Osteoblast (primary cell): ENCODE data around the gene RAB8B. TPM values are rescaled to one million over a fixed set of nuclear protein-coding genes. Genes with fewer than 3 reads are reported as not detected.
A peak's percentile ranks its signal among the peaks of the same experiment; 100 is the strongest.

Experiments
- DNase-seq: peaks from one replicate; pipeline ENCODE4 v3.0.0; 2011; ENCODE audit warnings: low spot score, mixed read lengths; ENCODE audit not compliant: insufficient read length; ENCODE audit errors: missing footprints
- H2AFZ ChIP-seq: 2 replicates; pipeline ENCODE4 v1.6.0; 2011; ENCODE audit warnings: mild to moderate bottlenecking, low read length
- H3K27ac ChIP-seq: 2 replicates; pipeline ENCODE4 v1.5.1; 2011; ENCODE audit warnings: mild to moderate bottlenecking, low read depth, low read length, moderate library complexity
- H3K27me3 ChIP-seq: 2 replicates; pipeline ENCODE4 v1.6.0; 2012; ENCODE audit warnings: mild to moderate bottlenecking, control low read depth, inconsistent platforms, low read length, moderate library complexity; ENCODE audit not compliant: insufficient read depth
- H3K36me3 ChIP-seq: 2 replicates; pipeline ENCODE4 v1.5.1; 2011; ENCODE audit warnings: mild to moderate bottlenecking, low read length, control low read depth, moderate library complexity; ENCODE audit not compliant: insufficient read depth
- H3K4me1 ChIP-seq: 2 replicates; pipeline ENCODE4 v1.5.1; 2011; ENCODE audit warnings: mild to moderate bottlenecking, low read length, control low read depth, moderate library complexity; ENCODE audit not compliant: insufficient read depth
- H3K4me2 ChIP-seq: 2 replicates; pipeline ENCODE4 v1.6.0; 2011; ENCODE audit warnings: mild to moderate bottlenecking, low read length; ENCODE audit not compliant: insufficient read depth
- H3K4me3 ChIP-seq: fragments of 200-600 bp; sonication (generic); 3 replicates; pipeline ENCODE4 v1.5.1; 2012; ENCODE audit warnings: mild to moderate bottlenecking, low read length, inconsistent platforms; ENCODE audit not compliant: insufficient read depth
- H3K79me2 ChIP-seq: 2 replicates; pipeline ENCODE4 v1.6.0; 2012; ENCODE audit warnings: mild to moderate bottlenecking, low read length, control low read depth, inconsistent platforms; ENCODE audit not compliant: insufficient read depth
- H3K9me3 ChIP-seq: 2 replicates; pipeline ENCODE4 v1.5.1; 2011; ENCODE audit warnings: low read depth, low read length, control low read depth
- H4K20me1 ChIP-seq: 2 replicates; pipeline ENCODE4 v1.6.0; 2012; ENCODE audit warnings: mild to moderate bottlenecking, low read length, control low read depth; ENCODE audit not compliant: insufficient read depth
- total RNA-seq: library from RNA; depleted of rRNA; stranded (reverse); fragments of >200 nt; gene quantifications from 2 replicates; pipeline ENCODE4 v1.2.3, GENCODE V29; 2012
- TF ChIP-seq, protein P1 (sequence below): IDR thresholded peaks from 2 replicates; pipeline ENCODE4 v1.5.1; 2011; ENCODE audit warnings: mild to moderate bottlenecking, low read depth, low read length, moderate library complexity; ENCODE audit errors: extremely low read depth

RAB8B gene
- total RNA-seq, 1 donor: 57.5 TPM

DNA sequence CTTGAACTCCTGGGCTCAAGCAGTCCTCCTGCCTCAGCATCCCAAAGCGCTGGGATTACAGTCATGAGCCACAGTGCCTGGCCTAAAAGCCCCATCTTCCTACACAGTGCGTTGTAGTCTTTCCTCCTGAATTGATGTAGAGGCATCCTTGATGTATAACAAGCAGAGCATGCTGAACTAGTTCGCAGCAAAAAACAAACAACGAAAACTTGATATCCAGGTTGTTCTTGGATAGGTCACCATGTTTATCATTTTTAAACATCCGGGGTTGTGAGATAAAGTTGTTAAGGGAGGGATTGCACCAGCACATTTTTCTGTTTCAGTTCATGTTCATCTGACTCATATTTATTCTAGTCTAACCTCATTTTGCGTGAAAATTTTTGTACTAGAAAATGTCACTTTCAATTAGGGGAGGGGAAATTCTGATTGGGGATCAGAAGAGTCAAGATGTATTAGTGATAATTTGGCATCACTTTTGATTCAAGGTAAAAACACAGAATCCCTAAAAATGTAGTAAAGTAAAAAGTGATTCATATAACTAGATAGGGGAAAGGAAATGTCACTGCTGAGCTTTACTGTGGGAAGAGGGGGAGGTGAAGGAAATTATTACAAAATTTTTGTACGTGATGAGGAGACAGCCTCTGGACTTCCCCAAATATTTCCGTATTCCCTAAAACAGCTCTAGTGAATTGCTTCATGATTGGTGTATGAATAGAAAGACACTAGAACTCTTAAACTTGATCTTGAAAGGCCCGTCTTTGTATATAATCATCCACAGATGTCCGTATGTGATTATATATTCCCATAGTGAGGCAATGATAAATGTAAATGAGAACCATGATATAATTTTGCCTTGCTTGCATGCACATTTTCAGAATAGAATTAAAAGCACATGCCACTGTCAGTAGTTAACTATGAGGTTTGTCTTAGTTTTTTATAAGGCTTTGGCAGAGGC lies 22.9 kb downstream of the RAB8B start:
- Histone ChIP-seq H3K4me1 (peaks cover 30% of the 10 kb centered on the region), H3K79me2 (peaks cover 72% of the 10 kb centered on the region), H3K4me3 (no peak overlapping the region), H3K9me3 (no peaks in the 10 kb centered on the region), H3K4me2 (peak overlapping the region; percentile 59), H3K36me3 (no peaks in the 10 kb centered on the region), H2AFZ (no peak overlapping the region), H4K20me1 (no peaks in the 10 kb centered on the region), H3K27ac (peak overlapping the region; percentile 92), H3K27me3 (no peaks in the 10 kb centered on the region)
- no peak for DNase-seq
- TF ChIP-seq, protein P1, sequence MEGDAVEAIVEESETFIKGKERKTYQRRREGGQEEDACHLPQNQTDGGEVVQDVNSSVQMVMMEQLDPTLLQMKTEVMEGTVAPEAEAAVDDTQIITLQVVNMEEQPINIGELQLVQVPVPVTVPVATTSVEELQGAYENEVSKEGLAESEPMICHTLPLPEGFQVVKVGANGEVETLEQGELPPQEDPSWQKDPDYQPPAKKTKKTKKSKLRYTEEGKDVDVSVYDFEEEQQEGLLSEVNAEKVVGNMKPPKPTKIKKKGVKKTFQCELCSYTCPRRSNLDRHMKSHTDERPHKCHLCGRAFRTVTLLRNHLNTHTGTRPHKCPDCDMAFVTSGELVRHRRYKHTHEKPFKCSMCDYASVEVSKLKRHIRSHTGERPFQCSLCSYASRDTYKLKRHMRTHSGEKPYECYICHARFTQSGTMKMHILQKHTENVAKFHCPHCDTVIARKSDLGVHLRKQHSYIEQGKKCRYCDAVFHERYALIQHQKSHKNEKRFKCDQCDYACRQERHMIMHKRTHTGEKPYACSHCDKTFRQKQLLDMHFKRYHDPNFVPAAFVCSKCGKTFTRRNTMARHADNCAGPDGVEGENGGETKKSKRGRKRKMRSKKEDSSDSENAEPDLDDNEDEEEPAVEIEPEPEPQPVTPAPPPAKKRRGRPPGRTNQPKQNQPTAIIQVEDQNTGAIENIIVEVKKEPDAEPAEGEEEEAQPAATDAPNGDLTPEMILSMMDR: no peak

DNA sequence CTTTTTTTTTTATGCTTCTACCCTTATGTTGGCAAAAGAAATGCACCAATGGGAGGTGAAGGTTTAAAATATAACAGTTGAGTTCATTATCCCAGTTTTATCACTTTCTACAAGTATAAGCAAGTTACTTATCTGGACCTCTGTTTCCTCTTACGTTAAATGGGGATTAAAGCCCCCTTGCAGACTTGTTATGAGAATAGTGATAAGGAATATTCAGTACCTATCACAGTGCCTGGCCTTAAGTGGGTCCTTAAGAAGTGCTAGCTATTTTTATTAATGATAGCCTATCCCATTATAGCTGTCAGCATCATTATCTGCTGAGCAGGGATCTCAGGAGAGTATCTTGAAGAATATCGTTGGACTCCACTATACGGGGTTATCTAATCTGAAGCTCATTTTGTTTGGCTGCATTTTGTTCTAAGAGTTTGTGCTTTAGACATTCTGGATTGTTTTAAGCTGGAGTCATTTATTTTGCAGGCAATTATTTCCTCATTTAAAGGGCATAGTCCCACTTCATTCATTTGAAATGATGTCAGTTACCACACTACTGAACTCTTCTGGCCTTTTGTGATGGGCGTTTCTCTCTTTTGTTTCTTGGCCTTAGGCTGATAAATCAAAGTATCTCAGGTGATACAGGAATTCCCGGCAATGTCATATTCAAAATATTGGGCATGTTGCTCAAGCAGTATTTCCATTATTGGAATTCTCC lies 28.8 kb downstream of the RAB8B start:
- no peaks in the 10 kb centered on the region for H3K36me3 ChIP-seq
- no peak overlapping the region for H2AFZ ChIP-seq
- H3K4me1 ChIP-seq: peaks cover 35% of the 10 kb centered on the region
- H3K9me3 ChIP-seq: no peaks in the 10 kb centered on the region
- TF ChIP-seq, protein P1: no peak
- DNase-seq: no peak
- H3K79me2 ChIP-seq: peaks cover 72% of the 10 kb centered on the region
- H4K20me1 ChIP-seq: no peaks in the 10 kb centered on the region
- peak overlapping the region; percentile 75 for H3K27ac ChIP-seq
- H3K27me3 ChIP-seq: no peaks in the 10 kb centered on the region
- H3K4me3 ChIP-seq: no peak overlapping the region
- peak overlapping the region; percentile 62 for H3K4me2 ChIP-seq

DNA sequence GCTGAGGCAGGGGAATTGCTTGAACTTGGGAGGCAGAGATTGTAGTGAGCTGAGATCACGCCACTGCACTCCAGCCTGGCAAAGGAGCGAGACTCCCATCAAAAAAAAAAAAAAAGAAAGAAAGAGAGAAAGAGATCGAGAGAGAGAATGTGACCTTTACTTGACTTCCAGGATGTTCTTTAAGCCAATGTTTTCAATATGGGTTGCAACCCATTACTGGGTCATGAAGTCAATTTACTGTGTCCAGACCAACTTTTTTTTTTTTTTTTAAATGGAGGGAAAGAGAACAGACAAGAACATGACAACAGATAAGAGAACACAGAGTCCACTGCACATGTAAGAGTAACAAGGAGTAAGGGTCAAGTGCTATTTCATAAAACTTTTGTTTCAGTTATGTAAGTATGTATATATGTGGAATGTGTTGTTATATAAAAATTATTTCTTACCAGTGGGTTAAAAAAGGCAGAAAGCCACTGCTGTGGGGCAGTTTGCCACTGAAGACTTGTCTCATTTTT lies 29.8 kb downstream of the RAB8B start:
- no peak overlapping the region for H2AFZ ChIP-seq
- no peak overlapping the region for H3K4me2 ChIP-seq
- H3K9me3 ChIP-seq: no peaks in the 10 kb centered on the region
- H3K27ac ChIP-seq: peak overlapping the region; percentile 75
- H4K20me1 ChIP-seq: no peaks in the 10 kb centered on the region
- peaks cover 33% of the 10 kb centered on the region for H3K4me1 ChIP-seq
- no peak for DNase-seq
- no peak overlapping the region for H3K4me3 ChIP-seq
- peaks cover 69% of the 10 kb centered on the region for H3K79me2 ChIP-seq
- TF ChIP-seq, protein P1: no peak
- no peaks in the 10 kb centered on the region for H3K27me3 ChIP-seq
- H3K36me3 ChIP-seq: no peaks in the 10 kb centered on the region
